MV-4-11 (cell line): ENCODE results near the gene BPGM.

Experiments used
- DNase-seq: peaks from one replicate; lab custom pipeline; 2025; lab: John Stamatoyannopoulos, UW

BPGM gene

DNA sequence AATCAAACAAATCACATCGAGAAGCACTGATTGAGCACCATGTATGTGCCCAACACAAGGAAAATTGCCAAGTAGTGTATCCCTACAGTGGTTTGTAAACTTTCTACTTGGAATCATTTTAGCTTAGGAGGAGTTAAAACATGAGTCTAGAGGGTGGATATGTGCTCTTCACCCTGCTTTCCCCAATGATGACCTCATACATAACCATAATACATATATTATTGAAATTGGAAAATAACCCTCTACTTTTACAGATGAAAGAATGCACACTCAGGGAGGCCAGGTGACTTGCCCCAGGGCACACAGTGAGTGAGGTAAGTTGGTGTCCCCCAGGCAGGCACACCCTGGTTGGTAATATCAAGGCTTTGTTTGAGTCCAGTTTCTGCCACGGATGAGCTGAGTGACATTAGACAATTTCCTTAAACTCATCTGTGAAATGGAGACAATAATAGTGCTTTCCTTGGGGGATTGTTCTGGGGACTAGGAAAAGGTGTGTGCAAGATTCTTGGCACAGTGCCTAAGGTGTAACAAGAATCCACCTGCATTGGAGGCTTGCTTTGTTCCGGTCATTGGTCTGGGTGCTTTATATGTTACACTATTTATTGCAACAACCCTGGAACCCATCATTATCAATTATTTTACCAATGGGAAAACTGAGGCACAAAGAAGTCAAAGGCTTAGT lies 50.7 kb downstream of the BPGM start:
- DNase-seq = no peak

DNA sequence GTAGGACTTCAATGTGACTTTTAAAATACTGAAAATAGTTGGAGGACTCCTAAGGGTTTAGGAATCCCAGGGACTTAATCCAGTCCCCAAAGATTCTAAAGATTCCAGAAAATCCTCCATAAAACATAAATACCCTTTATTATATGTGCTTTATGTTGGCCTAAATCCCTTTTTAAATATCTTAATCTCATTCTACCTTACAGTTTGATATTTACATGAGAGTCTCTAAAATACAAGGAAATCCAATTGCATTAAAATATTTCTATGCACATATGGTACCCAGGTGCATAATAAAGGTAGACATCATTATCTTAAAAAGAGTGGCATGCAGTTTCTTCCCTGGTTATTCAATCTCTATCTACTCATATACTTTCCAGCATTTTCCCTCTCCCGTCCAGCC lies 51.8 kb downstream of the BPGM start:
- no peak for DNase-seq

DNA sequence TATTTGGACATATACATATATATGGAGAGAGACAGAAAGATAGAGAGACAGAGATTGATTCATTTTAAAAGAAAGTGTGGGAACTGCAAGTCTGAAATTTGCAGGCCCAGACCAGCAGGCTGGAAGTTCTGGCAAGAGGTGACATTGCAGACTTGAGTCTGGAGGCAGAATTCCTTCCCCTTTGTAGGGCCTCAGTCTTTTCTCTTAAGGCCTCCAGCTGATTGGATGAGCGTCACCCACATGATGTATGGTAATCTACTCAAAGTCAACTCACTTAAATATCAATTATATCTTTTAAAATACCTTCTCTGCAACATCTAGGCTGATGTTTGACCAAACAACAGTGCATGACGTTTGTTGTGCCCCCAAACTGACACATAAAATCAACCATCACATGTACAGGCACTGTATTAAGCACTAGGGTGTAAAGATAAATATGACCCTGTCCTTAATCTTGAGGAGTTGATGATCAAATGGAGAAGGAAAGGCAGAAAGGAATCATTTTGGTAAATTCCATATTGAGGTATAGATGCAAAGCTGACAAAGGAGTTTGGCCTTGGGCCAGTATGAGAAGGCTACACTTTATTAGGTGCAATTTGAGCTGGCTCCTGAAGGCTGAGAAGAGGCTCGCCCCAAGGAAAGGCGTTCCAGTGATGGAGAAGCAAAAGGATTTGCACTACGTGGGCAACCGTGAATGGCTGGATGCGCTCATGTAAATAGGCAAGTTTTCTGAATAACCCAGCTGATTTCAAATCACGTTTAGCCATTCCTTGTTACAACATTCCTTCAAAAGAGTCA lies 52.6 kb downstream of the BPGM start:
- no peak for DNase-seq

DNA sequence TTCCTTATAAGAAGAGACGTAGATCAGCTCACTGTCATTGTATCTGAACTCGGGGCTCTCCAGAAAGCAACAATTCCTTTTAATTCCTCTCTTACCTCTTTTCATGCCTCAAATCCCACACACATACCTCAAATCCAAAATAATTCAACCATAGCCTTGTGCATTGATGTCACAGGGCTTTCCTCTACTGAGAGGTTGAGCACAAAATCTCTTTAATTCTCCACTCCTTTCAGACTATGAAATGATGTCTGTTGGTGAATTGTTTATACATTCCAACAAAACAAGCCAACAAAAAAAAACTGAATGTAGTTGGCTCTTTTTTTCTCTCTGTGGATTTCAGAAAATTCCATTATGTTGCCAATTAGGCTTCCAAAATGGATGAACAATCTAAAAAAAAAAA lies 53.2 kb downstream of the BPGM start:
- no peak for DNase-seq

DNA sequence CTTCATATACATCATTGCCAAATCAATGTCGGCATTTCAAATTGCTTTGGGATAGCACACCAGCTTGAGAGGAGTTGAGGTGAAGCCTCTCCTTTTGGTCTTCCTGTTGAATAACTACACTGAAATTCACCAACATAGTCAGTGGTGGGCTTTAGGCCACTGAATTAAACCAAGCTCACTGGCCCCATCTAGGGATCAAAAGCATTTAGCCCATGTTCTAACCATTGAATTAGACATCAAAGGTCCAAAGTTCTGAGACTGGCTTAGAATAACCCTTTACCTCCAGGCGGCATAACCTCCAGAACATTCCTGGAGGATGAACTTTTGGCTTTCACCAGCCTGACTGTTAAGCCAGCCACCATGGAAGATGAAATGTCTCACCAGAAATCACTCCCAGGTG lies 54.6 kb downstream of the BPGM start:
- DNase-seq = no peak

DNA sequence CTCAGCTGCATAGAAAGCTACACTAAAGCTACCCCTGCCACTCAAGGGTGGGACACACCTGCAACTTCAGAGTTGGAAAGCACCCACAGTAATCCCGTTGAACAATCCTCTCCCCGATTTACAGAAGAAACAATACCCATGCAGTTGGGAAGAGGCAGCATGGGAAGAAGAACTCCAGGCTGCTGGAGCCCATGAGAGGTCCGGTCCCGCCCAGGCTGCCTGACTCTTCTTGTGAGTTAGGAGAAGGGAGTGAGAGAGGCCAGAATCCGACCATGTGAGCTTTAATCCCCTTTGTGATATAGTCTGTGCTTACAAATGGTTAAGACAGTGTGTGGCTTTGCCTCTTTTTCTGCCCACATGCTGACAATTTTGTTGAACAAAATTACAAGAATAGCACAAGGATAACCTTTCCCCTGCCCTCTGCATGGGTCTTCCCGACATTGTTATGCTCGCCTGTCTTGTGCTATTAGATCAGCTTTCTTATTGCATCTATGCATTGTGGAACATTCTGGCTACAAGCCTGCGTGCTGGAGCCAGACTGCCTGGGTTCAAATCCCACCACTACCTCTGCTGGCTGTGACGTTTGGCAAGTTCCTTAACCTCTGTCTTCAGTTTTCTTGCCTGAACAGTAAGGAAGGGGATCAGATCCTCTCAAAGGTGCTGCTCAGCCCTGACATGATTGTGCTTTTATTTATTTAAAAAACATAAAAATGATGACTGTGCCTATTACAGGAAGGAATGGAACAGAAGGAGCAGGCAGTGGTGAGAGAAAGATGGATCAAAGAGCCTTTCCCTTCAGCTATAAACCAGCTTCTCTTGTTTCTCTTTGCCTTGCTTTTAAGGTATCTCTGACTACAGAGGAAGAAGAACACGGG lies 56.0 kb downstream of the BPGM start:
- no peak for DNase-seq

DNA sequence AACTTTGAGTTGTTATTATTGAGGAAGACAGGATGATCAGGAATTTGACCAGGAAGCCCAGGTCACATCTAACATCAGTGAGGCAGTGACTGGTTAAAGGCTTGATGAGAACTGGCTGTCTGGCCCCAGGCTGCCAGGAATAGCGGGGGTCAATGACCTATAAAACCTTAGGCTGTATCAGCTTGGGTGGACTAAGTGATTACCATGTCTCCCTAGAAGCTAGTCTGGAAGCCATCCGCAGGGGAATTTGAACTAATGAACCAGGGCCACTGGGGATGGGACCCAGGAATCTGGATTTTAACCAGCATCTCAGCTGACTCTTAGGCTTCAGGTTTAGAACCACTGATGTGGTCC lies 56.6 kb downstream of the BPGM start:
- no peak for DNase-seq

DNA sequence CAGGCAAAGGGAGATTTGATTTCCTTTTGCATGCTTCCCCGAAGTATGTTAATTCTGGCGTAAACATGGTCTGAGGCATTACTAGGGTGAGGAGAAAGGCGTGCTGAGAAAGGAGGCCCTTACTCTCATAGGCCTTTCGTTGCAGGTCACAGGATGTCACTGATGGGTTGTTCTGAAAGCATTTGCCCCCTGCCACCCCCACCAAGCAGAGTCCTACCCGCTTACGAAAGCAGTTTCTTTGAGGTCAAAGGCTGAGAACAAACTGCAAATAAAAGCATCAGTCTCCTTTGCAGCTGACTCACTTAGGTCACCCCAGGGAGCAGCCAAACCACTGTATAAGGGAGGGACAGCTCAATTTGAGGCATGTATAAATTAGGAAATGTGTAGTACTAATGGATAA lies 57.1 kb downstream of the BPGM start:
- no peak for DNase-seq

DNA sequence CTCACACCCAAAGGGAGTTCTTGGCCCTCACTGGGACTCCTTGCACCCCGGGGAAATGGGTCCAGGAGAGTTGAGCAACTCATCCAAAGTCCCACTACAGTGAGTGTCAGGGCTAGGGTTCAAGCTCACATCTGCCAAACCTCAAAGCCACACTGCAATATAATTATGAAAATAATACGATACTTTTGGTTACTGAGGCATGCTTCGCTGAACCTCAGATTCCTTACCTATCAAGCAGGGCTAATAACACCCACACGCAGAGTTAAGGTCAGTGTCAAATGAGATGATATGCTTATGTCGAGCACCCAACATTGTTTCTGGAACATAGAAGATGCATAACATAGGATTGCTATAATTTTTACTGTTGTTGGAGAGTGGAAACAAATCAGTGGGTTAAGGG lies 58.2 kb downstream of the BPGM start:
- no peak for DNase-seq

DNA sequence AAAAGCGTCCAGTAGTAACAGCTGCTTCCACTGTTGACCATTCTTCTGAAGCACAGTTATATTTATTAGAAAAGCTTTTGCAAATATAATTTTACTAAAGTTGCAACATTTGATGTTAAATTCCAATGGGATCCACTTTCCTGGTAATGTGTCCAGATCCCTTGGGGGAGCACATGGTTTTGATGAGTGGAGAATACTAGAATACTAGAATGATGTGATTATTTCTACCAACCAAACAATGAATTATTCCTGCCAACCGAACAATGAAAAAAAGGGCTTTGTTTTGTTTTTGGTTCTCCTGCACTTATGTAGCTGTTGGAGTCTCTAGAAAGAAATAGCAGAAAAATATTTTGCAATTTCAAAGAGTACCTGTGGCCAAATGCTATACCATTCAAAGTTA lies 59.1 kb downstream of the BPGM start:
- DNase-seq = no peak

DNA sequence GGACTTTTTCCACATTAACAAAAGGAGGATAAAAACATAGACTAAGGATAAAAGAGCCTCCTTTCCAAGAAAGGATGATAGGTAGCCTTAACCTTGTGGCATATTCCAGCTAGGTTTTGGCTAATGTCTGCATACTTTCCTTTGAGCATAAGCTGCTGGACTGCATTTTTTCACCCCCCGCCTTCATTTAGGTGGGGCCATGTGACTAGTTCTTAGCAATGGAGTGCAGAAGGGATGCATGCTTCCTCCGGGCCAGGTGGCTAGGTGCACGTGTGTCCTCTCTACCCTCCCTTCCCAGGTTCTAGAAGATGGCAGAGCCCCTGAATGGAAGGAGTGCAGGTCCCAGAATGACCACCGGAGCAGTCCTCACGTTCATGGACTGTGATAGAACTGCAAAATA lies 59.8 kb downstream of the BPGM start:
- DNase-seq = no peak

DNA sequence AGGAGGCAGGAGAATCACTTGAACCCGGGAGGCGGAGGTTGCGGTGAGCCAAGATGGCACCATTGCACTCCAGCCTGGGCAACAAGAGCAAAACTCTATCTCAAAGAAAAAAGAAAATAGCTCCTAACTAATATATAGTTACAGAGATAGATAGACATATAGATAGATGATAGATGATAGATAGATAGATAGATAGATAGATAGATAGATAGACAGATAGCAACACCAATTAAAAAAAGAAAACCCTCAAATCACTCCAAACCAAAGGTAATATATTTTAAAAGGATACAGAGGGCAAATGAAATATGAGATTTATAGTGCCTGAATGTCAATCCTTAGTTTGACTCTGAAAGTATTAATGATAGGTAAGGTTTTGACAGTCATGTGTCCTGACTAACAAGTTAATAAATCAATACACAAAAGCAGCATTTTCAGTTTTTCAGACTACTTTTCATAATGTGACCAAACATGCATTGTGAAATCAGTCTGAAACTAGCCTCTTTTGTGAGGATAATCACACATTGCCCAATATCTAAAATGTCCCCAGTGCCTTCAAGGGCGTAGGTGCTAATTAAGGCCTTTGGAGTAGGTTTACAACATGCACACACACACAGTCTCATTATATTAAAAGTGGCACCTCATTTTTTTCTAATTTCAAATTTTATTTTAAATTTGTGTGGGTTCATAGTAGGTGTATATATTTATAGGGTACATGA lies 61.2 kb downstream of the BPGM start:
- peak; percentile 37 for DNase-seq

DNA sequence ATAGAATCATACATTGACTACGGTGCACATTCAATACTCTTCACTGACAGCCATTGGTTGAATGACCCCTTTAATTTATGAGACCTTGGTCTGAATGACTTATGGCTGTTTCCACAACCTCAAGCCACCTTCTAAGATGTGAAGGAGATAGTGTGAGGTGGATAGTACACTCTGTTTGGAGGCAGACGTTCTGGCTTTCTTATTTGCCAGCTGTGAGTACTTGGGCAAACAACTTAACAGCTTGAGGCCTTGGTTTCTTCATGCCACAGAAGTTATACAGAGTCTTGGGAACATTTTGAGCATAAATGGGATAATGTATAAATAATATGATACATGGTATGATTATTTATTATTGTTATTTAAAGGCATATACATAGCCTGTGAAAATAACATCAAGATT lies 62.0 kb downstream of the BPGM start:
- no peak for DNase-seq

DNA sequence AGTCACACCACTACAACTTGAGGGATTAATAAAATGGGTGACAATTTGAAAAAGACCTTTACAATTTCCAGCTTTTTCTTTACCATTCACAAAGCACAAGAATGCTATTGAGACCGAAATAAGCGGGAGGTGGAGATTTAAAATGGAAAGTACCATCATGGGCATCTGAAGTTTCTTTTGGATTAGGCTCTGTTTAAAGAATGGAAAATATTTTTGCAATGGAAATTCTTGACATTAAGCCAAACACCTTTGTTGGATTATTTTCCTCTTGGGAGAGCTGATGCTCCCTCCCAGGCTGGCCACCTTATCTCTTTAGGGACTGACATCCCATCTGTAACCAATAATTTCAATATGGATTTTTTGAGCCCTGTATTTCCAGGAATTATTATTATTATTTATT lies 62.5 kb downstream of the BPGM start:
- no peak for DNase-seq

DNA sequence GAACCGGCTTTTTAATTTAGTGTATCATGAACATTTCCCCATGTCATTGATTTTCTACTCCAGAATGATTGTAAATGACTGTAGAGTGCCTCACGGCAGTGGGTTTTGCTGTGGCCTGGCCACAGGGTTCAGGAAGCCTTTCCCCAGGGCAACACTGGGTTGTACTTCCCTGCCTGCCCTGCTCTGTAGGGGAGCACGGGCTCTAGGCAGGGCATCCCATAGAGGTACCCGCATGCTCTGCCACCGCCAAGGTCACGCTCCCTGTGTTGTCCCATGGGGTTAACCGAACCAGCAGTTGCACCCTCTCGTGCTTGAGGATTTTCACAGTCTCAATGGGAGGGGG lies 63.8 kb downstream of the BPGM start:
- no peak for DNase-seq

DNA sequence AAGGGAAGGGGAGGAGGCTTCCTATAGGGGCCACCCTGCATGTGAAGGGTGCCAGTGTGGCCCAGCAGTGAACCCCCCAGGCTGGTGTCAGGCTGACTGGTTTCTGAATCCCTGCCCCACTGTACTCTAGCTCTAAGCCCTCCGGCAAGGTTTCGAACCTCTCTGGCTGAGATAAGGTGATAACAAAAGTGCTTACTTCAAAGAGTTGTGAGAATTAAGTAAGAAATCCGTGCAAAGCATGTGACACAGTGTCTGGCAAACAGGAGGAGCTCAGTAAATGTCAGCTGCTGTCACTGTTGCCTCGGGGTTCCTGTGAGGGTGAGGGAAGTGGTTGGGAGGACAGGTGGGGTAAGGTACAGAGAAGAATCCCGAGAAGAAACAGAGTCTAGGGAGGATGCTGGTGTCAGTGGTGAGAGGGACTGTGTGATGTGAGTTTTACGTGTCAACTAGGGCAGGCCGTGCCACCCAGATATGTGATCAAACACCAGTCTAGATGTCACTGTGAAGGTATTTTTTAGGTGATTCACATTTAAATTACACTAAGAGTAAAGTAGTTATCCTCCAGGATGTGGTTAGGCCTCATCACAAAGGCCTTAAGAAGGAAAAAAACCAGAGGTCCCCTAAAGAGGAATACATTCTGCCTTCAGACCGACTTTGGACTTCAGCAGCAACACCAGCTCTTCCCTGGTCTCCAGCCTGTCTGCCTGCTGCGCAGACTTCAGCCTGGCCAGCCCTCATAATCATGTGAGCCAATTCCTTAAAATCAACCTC lies 64.4 kb downstream of the BPGM start:
- DNase-seq = no peak

DNA sequence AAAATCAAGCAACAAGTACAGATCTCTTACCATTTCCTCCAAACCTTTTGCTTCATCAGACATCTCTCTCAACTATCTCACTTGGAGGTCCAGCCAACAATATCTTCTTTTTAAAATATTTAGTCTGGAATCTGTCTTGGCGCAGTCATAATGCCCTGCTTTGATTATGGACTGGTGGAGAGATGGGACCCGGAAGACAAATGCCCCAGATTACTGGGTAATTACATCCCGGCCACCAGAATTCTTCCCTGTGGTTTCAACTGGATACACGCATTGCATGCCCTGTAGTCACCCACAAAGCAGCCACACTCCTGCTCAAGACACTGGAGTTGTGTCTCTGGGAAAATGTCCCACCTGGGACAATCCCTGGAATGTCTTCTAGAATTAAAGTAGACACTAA lies 65.5 kb downstream of the BPGM start:
- no peak for DNase-seq

DNA sequence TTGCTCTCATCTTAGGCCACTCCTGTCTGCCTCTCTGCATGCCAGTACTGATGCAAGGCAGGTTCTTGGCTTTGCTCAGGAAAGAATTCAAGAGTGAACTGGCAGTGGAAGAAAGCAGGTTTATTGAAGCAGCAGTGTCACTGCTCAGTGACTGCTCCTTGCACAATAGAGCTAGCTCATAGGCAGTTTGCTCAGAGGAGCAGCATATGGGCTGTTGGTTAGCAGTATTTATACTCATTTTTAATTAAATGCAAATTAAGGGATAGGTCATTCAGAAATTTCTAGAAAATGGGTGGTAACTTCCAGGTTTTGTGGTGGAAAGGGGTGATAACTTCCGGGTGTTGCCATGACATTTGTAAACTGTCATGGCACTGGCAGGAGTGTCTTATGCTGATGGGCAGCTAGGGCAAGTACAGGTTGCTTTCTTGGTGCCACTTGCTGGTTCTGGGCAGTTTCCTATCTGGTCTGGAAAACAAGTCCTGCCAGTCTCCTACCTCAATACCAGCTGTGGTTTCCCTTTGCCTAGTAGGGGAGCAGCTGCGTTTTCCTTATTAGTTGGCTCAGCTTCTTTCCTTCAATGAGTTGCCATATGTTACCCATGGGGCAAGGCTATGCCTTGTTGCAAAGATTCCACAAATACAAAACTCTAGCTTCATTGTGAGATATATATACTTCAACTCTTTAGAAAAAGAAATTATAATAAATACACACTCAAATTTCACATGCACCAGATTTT lies 68.0 kb downstream of the BPGM start:
- no peak for DNase-seq

DNA sequence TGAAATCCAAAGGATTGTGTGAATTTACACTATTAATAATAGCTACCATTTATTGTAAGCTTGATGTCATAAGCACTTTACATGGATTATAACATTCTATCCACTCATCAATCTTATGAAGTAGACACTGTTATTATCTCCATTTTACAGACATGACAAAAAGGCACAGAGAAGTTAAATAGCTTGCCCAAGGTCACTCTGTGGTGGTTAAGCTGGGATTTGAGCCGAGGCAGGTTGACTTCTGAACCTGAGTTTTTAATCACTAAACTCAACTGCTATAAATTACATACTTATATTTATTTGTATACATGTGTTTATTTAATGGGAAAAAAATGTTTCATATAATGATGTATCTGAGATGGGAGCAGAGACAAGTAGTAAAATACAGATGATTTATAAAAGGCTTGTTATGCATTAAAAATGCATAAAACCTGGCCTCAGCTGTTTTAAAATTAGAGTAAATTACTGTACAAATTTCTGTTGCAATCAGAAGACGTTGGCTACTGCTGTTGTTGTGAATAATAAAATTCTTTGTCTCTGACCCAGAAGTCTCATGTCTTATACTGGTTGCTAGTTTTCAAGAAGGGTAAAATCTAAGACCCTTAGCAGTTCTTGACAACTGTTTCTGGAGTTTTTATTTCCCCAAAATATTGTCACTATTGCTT lies 71.7 kb downstream of the BPGM start:
- DNase-seq = no peak
